ENCODE data around the gene PPP1R26.

Gene PPP1R26

GRCh38 chr9:135464181-135464580 is 15.4 kb upstream of the PPP1R26 start:
- no peak for DNase-seq (ENCODE audit: low read depth)

- no peak for DNase-seq (ENCODE audit: low read depth)
Measured at GRCh38 chr9:135468854-135469521, 10.6 kb upstream of the PPP1R26 start.

GRCh38 chr9:135471791-135472640 is 7.6 kb upstream of the PPP1R26 start:
- no peak for DNase-seq (ENCODE audit: low read depth)

- DNase-seq (ENCODE audit: low read depth), result no peak
Measured at GRCh38 chr9:135473972-135474543, 5.5 kb upstream of the PPP1R26 start.

- DNase-seq (ENCODE audit: low read depth), result no peak
Measured at GRCh38 chr9:135474915-135475314, 4.7 kb upstream of the PPP1R26 start.

GRCh38 chr9:135476561-135477355 is 2.8 kb upstream of the PPP1R26 start:
- no peak for DNase-seq (ENCODE audit: low read depth)

GRCh38 chr9:135478191-135478590 is 1.4 kb upstream of the PPP1R26 start:
- DNase-seq (ENCODE audit: low read depth), result no peak

- no peak for DNase-seq (ENCODE audit: low read depth)
Measured at GRCh38 chr9:135478829-135479468, 633 bp upstream of the PPP1R26 start.

- DNase-seq (ENCODE audit: low read depth), result no peak
Measured at GRCh38 chr9:135480071-135480939, 723 bp downstream of the PPP1R26 start.

GRCh38 chr9:135480940-135481310 is 1.3 kb downstream of the PPP1R26 start:
- DNase-seq (ENCODE audit: low read depth), result no peak

GRCh38 chr9:135482015-135482754 is 2.6 kb downstream of the PPP1R26 start:
- no peak for DNase-seq (ENCODE audit: low read depth)

- DNase-seq (ENCODE audit: low read depth), result no peak
Measured at GRCh38 chr9:135484460-135485277, 5.1 kb downstream of the PPP1R26 start.

GRCh38 chr9:135485385-135485784 is 5.8 kb downstream of the PPP1R26 start:
- DNase-seq (ENCODE audit: low read depth), result no peak

- no peak for DNase-seq (ENCODE audit: low read depth)
Measured at GRCh38 chr9:135485832-135486231, 6.2 kb downstream of the PPP1R26 start.

- DNase-seq (ENCODE audit: low read depth), result no peak
Measured at GRCh38 chr9:135486267-135487065, 6.9 kb downstream of the PPP1R26 start.

- DNase-seq (ENCODE audit: low read depth), result no peak
Measured at GRCh38 chr9:135487281-135488012, 7.9 kb downstream of the PPP1R26 start.

- no peak for DNase-seq (ENCODE audit: low read depth)
Measured at GRCh38 chr9:135488013-135488330, 8.4 kb downstream of the PPP1R26 start.

GRCh38 chr9:135488527-135488926 is 8.9 kb downstream of the PPP1R26 start:
- no peak for DNase-seq (ENCODE audit: low read depth)

All from activated T-cell treated with anti-CD3 and anti-CD28 coated beads for 1 hour (primary cell).